Psoas muscle (tissue), 8 donors: ENCODE data around the gene RPL23. TPM values are rescaled to one million over a fixed set of nuclear protein-coding genes. Genes with fewer than 3 reads are reported as not detected.

ENCODE experiments used
- ATAC-seq, 4 donors: fragments of 200-7000 bp; cut with Tn5 transposase; one replicate each; pipeline ENCODE4 v1.9.1; 2020; ENCODE audit warnings: moderate library complexity in 3 of 4, mild to moderate bottlenecking in 2 of 4
- DNase-seq, 2 donors: peaks; one replicate each; pipeline ENCODE4 v3.0.0-alpha.2; 2020
- H3K27ac ChIP-seq: fragments of 200-600 bp; one replicate; pipeline ENCODE4 v1.8.0; 2022
- H3K27me3 ChIP-seq, 3 donors: fragments of 200-600 bp in 1 of 3; one replicate each; pipeline versions ENCODE4 v1.6.1 to v1.8.0; 2013 to 2022; ENCODE audit warnings: low read length in 2 of 3, mild to moderate bottlenecking in 2 of 3, moderate library complexity in 1 of 3; ENCODE audit not compliant: insufficient read depth in 3 of 3
- H3K36me3 ChIP-seq, 2 donors: fragments of 200-600 bp in 1 of 2; one replicate each; pipeline versions ENCODE4 v1.6.1 to v1.8.0; 2013 to 2022; ENCODE audit warnings: low read depth in 1 of 2, mild to moderate bottlenecking in 1 of 2, moderate library complexity in 1 of 2; ENCODE audit not compliant: insufficient read depth in 1 of 2
- H3K4me1 ChIP-seq: fragments of 200-600 bp; one replicate; pipeline ENCODE4 v1.8.0; 2022
- H3K4me3 ChIP-seq: fragments of 200-600 bp; one replicate; pipeline ENCODE4 v1.8.0; 2022; ENCODE audit warnings: mild to moderate bottlenecking
- H3K9me3 ChIP-seq: fragments of 200-600 bp; one replicate; pipeline ENCODE4 v1.8.0; 2022
- CTCF ChIP-seq: fragments of 200-600 bp; IDR thresholded peaks from one replicate; pipeline ENCODE4 v1.8.0; 2022; ENCODE audit warnings: antibody characterized with exemption
- WGBS, 3 donors: extraction: QIAGEN DNeasy Blood & Tissue Kit; methylation state at CpG; one replicate each; pipeline versions ENCODE4 v1.1.6 to v1.1.7; 2013; 5-methylcytosine and 5-hydroxymethylcytosine counted together
- intact Hi-C, 2 donors: fragments of 100-400 bp; cut with DNase I; formaldehyde crosslinking; loops; one replicate each; pipeline versions ENCODE4 v1.11.0 to v1.14.2; 2022
- polyA plus RNA-seq, 3 donors: library from polyadenylated mRNA; stranded (reverse); fragments of 200-250 nt; gene quantifications; one replicate each; pipeline ENCODE4 v1.2.3, GENCODE V29; 2013
- total RNA-seq, 4 donors: library from RNA; stranded (reverse); fragmentation: NEBNext Ultra II Directional in 2 of 4; extraction: Animal tissue kit (Norgen Biotek cat#: 25700) in 2 of 4; gene quantifications; one replicate each; pipeline versions ENCODE4 v1.2.1 to v1.2.4, GENCODE V29; 2021 to 2023
- donor health status: healthy with polysubstance abuse.
- donor health status: DM: no; HTN: no; CAD: no; lungs with moderate emphysema.
- donor health status: Bipolar disorder and iron deficiency.
- donor health status: healthy.
- donor health status: DM: yes; HTN: yes; CAD: no.
- donor health status: DM: no; HTN: no; CAD: no.
- donor health status: DM: no; HTN: no; CAD: no.
- donor health status: DM: yes; HTN: yes; CAD: no.

Gene RPL23
- total and polyA plus RNA-seq, 7 donors: 816 to 2,332 (median 1,006) TPM

DNA sequence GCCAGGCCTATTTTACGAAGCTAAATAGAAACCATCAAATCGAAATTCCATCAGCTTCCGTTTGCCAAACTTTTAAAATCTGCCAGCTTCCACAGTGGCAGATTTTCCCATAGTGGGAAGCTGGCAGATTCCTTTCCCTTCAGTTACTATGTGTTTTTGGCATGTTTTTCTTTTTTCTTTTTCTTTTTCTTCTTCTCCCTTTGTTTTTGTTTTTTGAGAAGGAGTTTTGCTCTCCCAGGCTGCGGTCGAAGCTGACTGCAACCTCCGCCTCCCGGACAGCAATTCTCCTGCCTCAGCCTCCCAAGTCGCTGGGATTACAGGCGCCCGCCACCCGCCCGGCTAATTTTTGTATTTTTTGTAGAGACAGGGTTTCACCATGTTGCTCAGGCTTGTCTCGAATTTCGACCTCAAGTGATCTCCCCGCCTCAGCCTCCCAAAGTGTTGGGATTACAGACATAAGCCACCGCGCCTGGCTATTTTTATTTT, 27.7 kb downstream of the RPL23 start:
- 77 to 82% (median 79%) methylated on average over 17 of the region's 17 CpGs for WGBS, 3 donors
- Histone ChIP-seq H3K4me1 (peaks cover 9% of the 10 kb centered on the region), H3K4me3 (peak overlapping the region; percentile 91), H3K9me3 (no peaks in the 10 kb centered on the region), H3K36me3 (peaks cover 0 to 16% of the 10 kb centered on the region in 2 donors), H3K27me3 (no peaks in the 10 kb centered on the region), H3K27ac (peak overlapping the region; percentile 98)
- ATAC-seq (no peak), DNase-seq (no peak)
- intact Hi-C loops: loop anchor here in 1 of 2 donors (10.0 kb wide), 1 partner anchor 71 kb away; the partner anchor contains the start of gene PSMB3
- TF ChIP-seq CTCF: no peak

- Histone ChIP-seq H3K36me3 (peaks cover 0 to 23% of the 10 kb centered on the region in 2 donors), H3K4me1 (peaks cover 9% of the 10 kb centered on the region), H3K9me3 (no peaks in the 10 kb centered on the region), H3K27ac (peak within 1 kb of the TSS; percentile 98), H3K4me3 (peak within 1 kb of the TSS; percentile 91), H3K27me3 (no peaks in the 10 kb centered on the region)
- intact Hi-C loops: loop anchor here in 1 of 2 donors (10.0 kb wide), 1 partner anchor 70 kb away; the partner anchor contains the start of gene PSMB3
- ATAC-seq (peak; percentile 92 to 96 (median 94)), DNase-seq (peak; percentile 93 to 97)
- 1% methylated on average over 55 of the region's 55 CpGs for WGBS, 3 donors
- no peak for TF ChIP-seq CTCF
These were observed 28.4 kb downstream of the RPL23 start, which contains the start of gene CWC25 for GRCh38 chr17:38824899-38825761. CWC25 (minus strand) TSS chr17:38825321; CDS start chr17:38825183, 138 bp downstream.

DNA sequence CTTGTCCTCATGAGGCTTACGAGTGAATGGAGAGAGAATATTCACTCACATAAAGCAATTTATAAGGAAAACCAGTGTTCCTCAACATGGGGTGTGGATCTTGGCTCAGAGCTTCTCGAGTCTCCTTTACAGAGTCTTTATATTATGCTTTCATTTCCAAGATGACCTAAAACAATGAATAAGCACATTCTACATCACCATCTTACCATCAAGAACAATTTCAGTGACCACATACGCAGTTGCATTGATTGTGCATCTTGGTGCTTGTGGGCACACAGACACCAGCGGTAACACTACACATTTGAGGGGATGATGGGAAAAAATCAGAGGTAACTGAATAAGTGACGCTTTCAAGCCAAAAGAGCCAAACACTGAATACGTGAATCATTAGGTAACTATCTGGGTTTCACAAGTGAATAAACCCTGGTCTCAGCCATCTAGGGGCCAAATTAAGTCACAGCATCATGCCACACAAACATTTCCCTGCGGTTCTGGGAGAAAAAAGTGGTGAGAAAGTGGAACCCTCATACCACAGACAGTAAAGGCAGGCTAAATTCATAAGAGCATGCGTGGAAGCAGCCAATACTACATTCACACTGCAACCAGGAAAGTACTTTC, 37.8 kb downstream of the RPL23 start:
- 81 to 88% (median 87%) methylated on average over 8 of the region's 8 CpGs for WGBS, 3 donors
- H3K27ac ChIP-seq: no peak overlapping the region
- no peaks in the 10 kb centered on the region for H3K4me1 ChIP-seq
- peak in 2 of 4 donors; percentile 16 to 55 for ATAC-seq
- no peaks in the 10 kb centered on the region for H3K27me3 ChIP-seq
- peaks cover 8 to 92% of the 10 kb centered on the region in 2 donors for H3K36me3 ChIP-seq
- DNase-seq: no peak
- H3K4me3 ChIP-seq: no peak overlapping the region
- TF ChIP-seq CTCF: no peak
- H3K9me3 ChIP-seq: no peaks in the 10 kb centered on the region
- intact Hi-C loops: no loop called here

- TF ChIP-seq CTCF: no peak
- no peak overlapping the region for H3K27ac ChIP-seq
- H3K9me3 ChIP-seq: no peaks in the 10 kb centered on the region
- no peak overlapping the region for H3K4me3 ChIP-seq
- 94 to 97% (median 95%) methylated on average over 7 of the region's 7 CpGs for WGBS, 3 donors
- DNase-seq: no peak
- intact Hi-C loops: no loop called here
- no peaks in the 10 kb centered on the region for H3K27me3 ChIP-seq
- ATAC-seq: no peak
- no peaks in the 10 kb centered on the region for H3K4me1 ChIP-seq
- peaks cover 18 to 100% of the 10 kb centered on the region in 2 donors for H3K36me3 ChIP-seq
These were observed 43.7 kb downstream of the RPL23 start for GRCh38 chr17:38809828-38810227.
